H9 (cell line): ENCODE data around the gene CALN1. TPM values are rescaled to one million over a fixed set of nuclear protein-coding genes. Genes with fewer than 3 reads are reported as not detected.

Experiments used
- DNase-seq: peaks from one replicate; pipeline ENCODE4 v3.0.0-alpha.2; 2017
- H2AFZ ChIP-seq: one replicate; pipeline ENCODE4 v1.6.1; 2013; ENCODE audit warnings: mild to moderate bottlenecking, low read length, control low read depth, moderate library complexity
- H2AK5ac ChIP-seq: 2 replicates; pipeline ENCODE4 v1.6.1; 2013; ENCODE audit warnings: low read length, control low read depth, mixed read lengths; ENCODE audit not compliant: insufficient read length
- H2BK120ac ChIP-seq: one replicate; pipeline ENCODE4 v1.6.1; 2013; ENCODE audit warnings: low read depth, mild to moderate bottlenecking, low read length, control low read depth, inconsistent platforms; ENCODE audit not compliant: poor library complexity, severe bottlenecking
- H2BK12ac ChIP-seq: 2 replicates; pipeline ENCODE4 v1.6.1; 2013; ENCODE audit warnings: low read length, control low read depth, mixed read lengths, low read depth; ENCODE audit not compliant: insufficient read length
- H2BK15ac ChIP-seq: 2 replicates; pipeline ENCODE4 v1.6.1; 2013; ENCODE audit warnings: low read depth, low read length, control low read depth
- H2BK20ac ChIP-seq: one replicate; pipeline ENCODE4 v1.6.1; 2013; ENCODE audit warnings: low read depth, mild to moderate bottlenecking, low read length, control low read depth, inconsistent platforms; ENCODE audit not compliant: poor library complexity, severe bottlenecking
- H2BK5ac ChIP-seq: 2 replicates; pipeline ENCODE4 v1.6.1; 2013; ENCODE audit warnings: low read length, control low read depth, mixed read lengths; ENCODE audit not compliant: insufficient read length
- H3K14ac ChIP-seq: 2 replicates; pipeline ENCODE4 v1.6.1; 2013; ENCODE audit warnings: low read length, control low read depth; ENCODE audit not compliant: insufficient read depth
- H3K18ac ChIP-seq: 2 replicates; pipeline ENCODE4 v1.6.1; 2013; ENCODE audit warnings: low read depth, mild to moderate bottlenecking, mixed read lengths, low read length, control low read depth; ENCODE audit not compliant: insufficient read length
- H3K23ac ChIP-seq: 2 replicates; pipeline ENCODE4 v1.6.1; 2013; ENCODE audit warnings: low read length, control low read depth, mixed read lengths, low read depth; ENCODE audit not compliant: insufficient read length
- H3K23me2 ChIP-seq: 2 replicates; pipeline ENCODE4 v1.6.1; 2013; ENCODE audit warnings: low read depth, mild to moderate bottlenecking, mixed read lengths, low read length, control low read depth; ENCODE audit not compliant: insufficient read length, poor library complexity, severe bottlenecking
- H3K27ac ChIP-seq: 2 replicates; pipeline ENCODE4 v1.5.1; 2013; ENCODE audit warnings: low read length, control low read depth, mixed read lengths, low read depth; ENCODE audit not compliant: insufficient read length
- H3K27me3 ChIP-seq: 2 replicates; pipeline ENCODE4 v1.6.1; 2013; ENCODE audit warnings: low read length, control low read depth, inconsistent platforms; ENCODE audit not compliant: insufficient read depth
- H3K4ac ChIP-seq: 2 replicates; pipeline ENCODE4 v1.6.1; 2013; ENCODE audit warnings: low read depth, mild to moderate bottlenecking, control low read depth, inconsistent platforms, low read length, moderate library complexity
- H3K4me1 ChIP-seq: 2 replicates; pipeline ENCODE4 v1.6.1; 2013; ENCODE audit warnings: low read length, control low read depth, inconsistent platforms; ENCODE audit not compliant: insufficient read depth
- H3K4me2 ChIP-seq: 2 replicates; pipeline ENCODE4 v1.6.1; 2013; ENCODE audit warnings: low read length, control low read depth, mixed read lengths; ENCODE audit not compliant: insufficient read length, insufficient read depth
- H3K56ac ChIP-seq: 2 replicates; pipeline ENCODE4 v1.6.1; 2013; ENCODE audit warnings: low read depth, mild to moderate bottlenecking, mixed read lengths, low read length, control low read depth; ENCODE audit not compliant: insufficient read length
- H3K79me1 ChIP-seq: 2 replicates; pipeline ENCODE4 v1.6.1; 2013; ENCODE audit warnings: low read depth, mild to moderate bottlenecking, moderate library complexity, low read length, control low read depth, inconsistent platforms; ENCODE audit not compliant: insufficient read depth, poor library complexity, severe bottlenecking
- H3K79me2 ChIP-seq: 2 replicates; pipeline ENCODE4 v1.6.1; 2013; ENCODE audit warnings: low read length, control low read depth, inconsistent platforms; ENCODE audit not compliant: insufficient read depth
- H3K9ac ChIP-seq: 2 replicates; pipeline ENCODE4 v1.6.1; 2013; ENCODE audit warnings: low read length, control low read depth, mixed read lengths; ENCODE audit not compliant: insufficient read length; ENCODE audit errors: extremely low read depth
- H3K9me3 ChIP-seq: one replicate; pipeline ENCODE4 v1.6.1; 2013; ENCODE audit warnings: low read depth, low read length, inconsistent platforms; ENCODE audit not compliant: control insufficient read depth
- H3T11ph ChIP-seq: one replicate; pipeline ENCODE4 v1.6.1; 2013; ENCODE audit warnings: mild to moderate bottlenecking, low read length, control low read depth, inconsistent platforms
- H4K20me1 ChIP-seq: one replicate; pipeline ENCODE4 v1.6.1; 2013; ENCODE audit not compliant: control insufficient read depth, insufficient read length, insufficient read depth
- H4K5ac ChIP-seq: 2 replicates; pipeline ENCODE4 v1.6.1; 2013; ENCODE audit warnings: low read depth, mild to moderate bottlenecking, mixed read lengths, low read length, control low read depth; ENCODE audit not compliant: insufficient read length
- H4K8ac ChIP-seq: replicated peaks from 2 replicates; pipeline ENCODE4 v1.6.1; 2013; ENCODE audit warnings: low read length, control low read depth, mixed read lengths, low read depth; ENCODE audit not compliant: insufficient read length
- H4K91ac ChIP-seq: 2 replicates; pipeline ENCODE4 v1.6.1; 2013; ENCODE audit warnings: low read depth, mild to moderate bottlenecking, moderate library complexity, mixed read lengths, low read length, control low read depth; ENCODE audit not compliant: insufficient read length
- H3K27ac Mint-ChIP-seq, 3 experiments: 2 replicates in 2 of 3; 3 replicates in 1 of 3; pipeline ENCODE4 v1.8.0; 2020 to 2021; ENCODE audit warnings: mixed read lengths in 3 of 3, mild to moderate bottlenecking in 1 of 3, moderate library complexity in 1 of 3
- H3K27me3 Mint-ChIP-seq: 2 replicates; pipeline ENCODE4 v1.8.0; 2021; ENCODE audit warnings: low read depth, mild to moderate bottlenecking, moderate library complexity, mixed read lengths
- H3K36me3 Mint-ChIP-seq, 3 experiments: 2 replicates in 2 of 3; 3 replicates in 1 of 3; pipeline ENCODE4 v1.8.0; 2020 to 2021; ENCODE audit warnings: low read depth in 3 of 3, mixed read lengths in 3 of 3; ENCODE audit not compliant: insufficient read depth in 1 of 3
- H3K4me1 Mint-ChIP-seq, 2 experiments: 2 replicates each; pipeline ENCODE4 v1.8.0; 2020; ENCODE audit warnings: mixed read lengths in 2 of 2
- H3K4me3 Mint-ChIP-seq, 2 experiments: 2 replicates in 1 of 2; 3 replicates in 1 of 2; pipeline ENCODE4 v1.8.0; 2020 to 2021; ENCODE audit warnings: mild to moderate bottlenecking in 2 of 2, mixed read lengths in 2 of 2, moderate library complexity in 1 of 2
- H3K9me3 Mint-ChIP-seq, 2 experiments: 2 replicates in 1 of 2; 3 replicates in 1 of 2; pipeline ENCODE4 v1.8.0; 2020; ENCODE audit warnings: mild to moderate bottlenecking in 2 of 2, mixed read lengths in 2 of 2, moderate library complexity in 1 of 2
- CTCF ChIP-seq: fragments of 200-600 bp; sonication (generic); conservative IDR thresholded peaks from 3 replicates; pipeline ENCODE4 v1.8.0; 2021; ENCODE audit warnings: antibody characterized with exemption, mild to moderate bottlenecking
- WGBS: extraction: QIAGEN DNeasy Blood & Tissue Kit; methylation state at CpG from one replicate; pipeline ENCODE4 v1.1.7; 2013; ENCODE audit warnings: missing lambda C conversion rate, low lambda C conversion rate, mixed read lengths; ENCODE audit not compliant: insufficient read length; ENCODE audit errors: extremely low coverage; 5-methylcytosine and 5-hydroxymethylcytosine counted together
- total RNA-seq: library from RNA; stranded (reverse); gene quantifications from 2 replicates; pipeline ENCODE4 v1.2.1, GENCODE V29; 2021

The CALN1 gene
- total RNA-seq, 1 experiment from 2014 or later, result 2.8 TPM

DNA sequence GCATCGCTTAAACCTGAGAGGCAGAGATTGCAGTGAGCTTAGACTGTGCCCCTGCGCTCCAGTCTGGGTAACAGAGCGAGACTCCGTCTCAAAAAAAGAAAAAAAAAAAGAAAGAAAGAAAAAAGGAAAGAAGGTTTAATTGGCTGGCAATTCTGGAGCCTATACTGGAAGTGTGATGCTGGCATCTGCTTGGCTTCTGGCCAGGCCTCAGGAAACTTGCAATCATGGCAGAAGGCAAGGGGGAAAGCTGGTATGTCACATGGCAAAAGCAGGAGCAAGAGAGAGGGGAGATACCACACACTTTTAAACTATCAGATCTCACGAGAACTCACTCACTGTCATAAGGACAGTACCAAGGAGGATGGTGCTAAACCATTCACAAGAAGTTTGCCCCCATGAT lies 190.0 kb downstream of the CALN1 start:
- Histone ChIP-seq H4K91ac (no peak overlapping the region), H3K4me1 (no peaks in the 10 kb centered on the region), H3K79me1 (no peaks in the 10 kb centered on the region), H3K9me3 (no peaks in the 10 kb centered on the region), H4K8ac (no peak overlapping the region), H2AFZ (no peak overlapping the region), H3K18ac (no peak overlapping the region), H2BK15ac (no peak overlapping the region), H3K4me2 (no peak overlapping the region), H2BK120ac (no peak overlapping the region), H2BK5ac (no peak overlapping the region), H3K14ac (no peak overlapping the region), H2BK12ac (no peak overlapping the region), H3T11ph (no peak overlapping the region), H3K56ac (no peak overlapping the region), H3K27ac (no peak overlapping the region), H3K4ac (no peak overlapping the region), H4K20me1 (no peaks in the 10 kb centered on the region), H3K23me2 (no peaks in the 10 kb centered on the region), H3K27me3 (no peaks in the 10 kb centered on the region), H2BK20ac (no peak overlapping the region), H2AK5ac (no peak overlapping the region), H3K79me2 (no peaks in the 10 kb centered on the region), H3K9ac (no peak overlapping the region), H3K23ac (no peak overlapping the region), H4K5ac (no peak overlapping the region)
- Mint-ChIP-seq H3K36me3 (peaks cover 0 to 4% (median 2%) of the 10 kb centered on the region in 3 experiments; a peak in 2 of 7 replicates), H3K4me3 (no peak overlapping the region), H3K4me1 (no peaks in the 10 kb centered on the region), H3K9me3 (peaks cover 0 to 5% of the 10 kb centered on the region in 2 experiments; a peak in 3 of 5 replicates), H3K27me3 (no peaks in the 10 kb centered on the region), H3K27ac (no peak overlapping the region)
- no peak for DNase-seq
- WGBS, result no CpG with 5 or more reads among the region's 5 CpGs
- no peak for TF ChIP-seq CTCF
